Brain microvascular endothelial cell (primary cell): Measurements from ENCODE around the gene KRIT1.
A peak's percentile ranks its signal among the peaks of the same experiment; 100 is the strongest.
"Not testable (repeated sequence)": the region's sequence is repeated elsewhere in the genome, so short reads cannot be mapped to it uniquely, and the experiment has no call there.

Experiments
- DNase-seq: peaks from one replicate; pipeline ENCODE4 v3.0.0-alpha.2; 2020
- H3K27ac ChIP-seq: fragments of 250-450 bp; sonication (Bioruptor Pico); 2 replicates; pipeline ENCODE4 v1.5.1; 2020; ENCODE audit warnings: mild to moderate bottlenecking, moderate library complexity
- H3K27me3 ChIP-seq: fragments of 250-450 bp; sonication (Bioruptor Pico); replicated peaks from 2 replicates; pipeline ENCODE4 v1.5.1; 2020; ENCODE audit warnings: mild to moderate bottlenecking
- H3K36me3 ChIP-seq: fragments of 250-450 bp; sonication (Bioruptor Pico); replicated peaks from 2 replicates; pipeline ENCODE4 v1.5.1; 2020; ENCODE audit warnings: mild to moderate bottlenecking
- H3K4me3 ChIP-seq: 2 replicates; pipeline ENCODE4 v1.5.1; 2011; ENCODE audit warnings: low read depth, mild to moderate bottlenecking, control low read depth, low read length, moderate library complexity
- in situ Hi-C: cut with HindIII; loops from 2 replicates; pipeline ENCODE4 v1.10.0; 2017; ENCODE audit warnings: low sequenced_read_pairs, low pct_ligation_motif_present
- TF ChIP-seq, protein P1 (sequence below): IDR thresholded peaks from 2 replicates; pipeline ENCODE4 v1.5.1; 2011; ENCODE audit warnings: low read depth, mild to moderate bottlenecking, moderate library complexity, low read length, control low read depth, inconsistent platforms; ENCODE audit errors: missing control alignments

Gene KRIT1

DNA sequence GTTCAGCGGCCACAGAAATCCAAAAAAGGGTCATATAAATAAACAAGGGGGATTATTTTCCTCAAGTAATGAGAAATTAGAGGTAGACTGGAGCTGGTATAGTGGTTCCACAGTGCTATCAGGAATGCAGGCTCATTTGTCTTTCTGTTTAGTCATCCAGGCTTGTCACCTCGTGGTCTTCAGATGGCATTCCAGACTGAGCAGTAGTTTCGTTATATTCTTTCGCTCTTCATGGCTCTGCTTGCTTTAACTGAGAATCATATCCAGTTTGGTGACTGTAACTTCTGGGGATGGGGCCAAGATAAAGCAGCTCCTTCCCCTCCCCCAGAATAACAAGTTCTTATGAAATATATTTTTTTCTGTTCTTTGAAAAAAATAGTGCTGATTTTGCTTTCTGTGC, 9.6 kb upstream of the KRIT1 start:
- Histone ChIP-seq H3K27me3 (no peaks in the 10 kb centered on the region), H3K4me3 (no peak overlapping the region), H3K27ac (peak overlapping the region; percentile 92), H3K36me3 (no peaks in the 10 kb centered on the region)
- in situ Hi-C loops: no loop called here
- peak; percentile 89 for DNase-seq
- TF ChIP-seq, protein P1, sequence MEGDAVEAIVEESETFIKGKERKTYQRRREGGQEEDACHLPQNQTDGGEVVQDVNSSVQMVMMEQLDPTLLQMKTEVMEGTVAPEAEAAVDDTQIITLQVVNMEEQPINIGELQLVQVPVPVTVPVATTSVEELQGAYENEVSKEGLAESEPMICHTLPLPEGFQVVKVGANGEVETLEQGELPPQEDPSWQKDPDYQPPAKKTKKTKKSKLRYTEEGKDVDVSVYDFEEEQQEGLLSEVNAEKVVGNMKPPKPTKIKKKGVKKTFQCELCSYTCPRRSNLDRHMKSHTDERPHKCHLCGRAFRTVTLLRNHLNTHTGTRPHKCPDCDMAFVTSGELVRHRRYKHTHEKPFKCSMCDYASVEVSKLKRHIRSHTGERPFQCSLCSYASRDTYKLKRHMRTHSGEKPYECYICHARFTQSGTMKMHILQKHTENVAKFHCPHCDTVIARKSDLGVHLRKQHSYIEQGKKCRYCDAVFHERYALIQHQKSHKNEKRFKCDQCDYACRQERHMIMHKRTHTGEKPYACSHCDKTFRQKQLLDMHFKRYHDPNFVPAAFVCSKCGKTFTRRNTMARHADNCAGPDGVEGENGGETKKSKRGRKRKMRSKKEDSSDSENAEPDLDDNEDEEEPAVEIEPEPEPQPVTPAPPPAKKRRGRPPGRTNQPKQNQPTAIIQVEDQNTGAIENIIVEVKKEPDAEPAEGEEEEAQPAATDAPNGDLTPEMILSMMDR: no peak

DNA sequence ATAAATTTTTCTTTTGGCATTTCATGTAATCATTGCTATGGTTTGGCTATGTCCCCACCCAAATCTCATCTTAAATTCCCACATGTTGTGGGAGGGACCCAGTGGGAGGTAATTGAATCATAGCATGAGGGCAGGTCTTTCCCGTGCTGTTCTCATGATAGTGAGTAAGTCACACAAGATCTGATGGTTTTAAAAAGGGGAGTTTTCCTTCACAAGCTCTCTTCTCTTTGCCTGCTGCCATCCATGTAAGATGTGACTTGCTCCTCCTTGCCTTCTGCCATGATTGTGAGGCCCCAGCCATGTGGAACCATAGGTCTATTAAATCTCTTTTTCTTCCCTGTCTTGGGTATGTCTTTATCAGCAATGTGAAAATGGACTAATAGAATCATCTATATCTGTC, 9.1 kb upstream of the KRIT1 start:
- H3K36me3 ChIP-seq, H3K27me3 ChIP-seq, H3K4me3 ChIP-seq, in situ Hi-C loops: not testable (repeated sequence)
- DNase-seq: peak; percentile 70
- peak overlapping the region; percentile 92 for H3K27ac ChIP-seq

DNA sequence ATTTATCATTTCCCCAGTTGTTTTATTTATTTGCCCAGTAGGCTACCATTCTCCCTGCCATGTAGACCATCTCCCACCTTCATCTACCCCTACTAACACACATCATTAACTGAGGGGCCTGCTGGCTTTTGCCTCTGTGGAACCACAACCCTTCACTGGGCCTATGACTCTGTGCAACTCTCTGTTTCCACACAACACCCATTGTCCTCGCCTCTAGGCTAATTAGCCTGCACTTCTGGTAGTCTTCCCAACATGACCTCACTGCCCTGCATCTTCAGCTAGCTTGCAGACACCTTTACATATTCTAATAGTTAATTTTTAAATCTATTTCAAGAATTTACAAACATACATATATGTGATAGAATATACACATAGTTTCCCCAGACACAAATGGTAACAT, 7.5 kb upstream of the KRIT1 start:
- in situ Hi-C loops: no loop called here
- H3K4me3 ChIP-seq: no peak overlapping the region
- no peaks in the 10 kb centered on the region for H3K27me3 ChIP-seq
- no peak overlapping the region for H3K27ac ChIP-seq
- H3K36me3 ChIP-seq: no peaks in the 10 kb centered on the region
- no peak for DNase-seq
- TF ChIP-seq, protein P1: no peak

DNA sequence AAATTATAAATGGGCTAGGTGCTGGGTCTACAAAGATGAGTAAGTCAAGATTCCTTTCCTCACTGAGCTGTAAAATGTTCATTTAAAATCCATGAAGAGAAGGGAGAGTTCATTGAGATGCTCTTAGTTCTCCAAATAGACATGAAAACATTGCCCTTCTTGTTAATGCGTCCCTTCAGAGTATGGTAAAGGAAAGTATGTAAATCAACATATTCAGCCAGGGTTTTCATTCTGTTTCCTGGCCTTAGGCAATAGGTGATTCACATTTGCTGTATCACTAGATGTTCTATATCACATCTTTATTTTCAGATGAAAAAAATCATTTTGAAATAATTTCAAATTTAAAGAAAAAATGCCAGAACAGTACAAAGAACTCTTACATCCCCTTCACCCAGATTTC, 5.5 kb upstream of the KRIT1 start:
- in situ Hi-C loops: no loop called here
- Histone ChIP-seq H3K4me3 (no peak overlapping the region), H3K27me3 (no peaks in the 10 kb centered on the region), H3K36me3 (no peaks in the 10 kb centered on the region), H3K27ac (no peak overlapping the region)
- TF ChIP-seq, protein P1: no peak
- no peak for DNase-seq

DNA sequence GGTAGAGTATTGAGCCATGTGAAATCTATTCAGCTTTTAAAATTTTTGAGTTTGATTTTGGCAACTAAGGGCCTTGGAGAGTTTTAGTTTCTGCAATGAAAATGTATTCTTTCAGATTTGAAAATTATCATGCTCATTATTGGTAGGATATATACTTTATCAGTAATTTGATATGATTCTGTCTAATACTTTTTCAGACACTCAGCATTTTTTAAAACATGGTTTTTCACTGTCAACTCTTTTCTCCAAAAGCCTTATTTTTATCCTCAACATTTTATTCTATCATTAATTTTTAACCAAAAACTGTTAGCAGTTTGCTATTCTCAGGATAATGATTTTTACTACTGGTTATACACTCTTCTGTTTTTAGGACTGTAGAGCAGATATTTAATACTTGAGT, 4.9 kb upstream of the KRIT1 start:
- in situ Hi-C loops: no loop called here
- H3K27ac ChIP-seq: no peak overlapping the region
- H3K27me3 ChIP-seq: no peaks in the 10 kb centered on the region
- TF ChIP-seq, protein P1: no peak
- no peak overlapping the region for H3K4me3 ChIP-seq
- DNase-seq: no peak
- H3K36me3 ChIP-seq: no peaks in the 10 kb centered on the region

DNA sequence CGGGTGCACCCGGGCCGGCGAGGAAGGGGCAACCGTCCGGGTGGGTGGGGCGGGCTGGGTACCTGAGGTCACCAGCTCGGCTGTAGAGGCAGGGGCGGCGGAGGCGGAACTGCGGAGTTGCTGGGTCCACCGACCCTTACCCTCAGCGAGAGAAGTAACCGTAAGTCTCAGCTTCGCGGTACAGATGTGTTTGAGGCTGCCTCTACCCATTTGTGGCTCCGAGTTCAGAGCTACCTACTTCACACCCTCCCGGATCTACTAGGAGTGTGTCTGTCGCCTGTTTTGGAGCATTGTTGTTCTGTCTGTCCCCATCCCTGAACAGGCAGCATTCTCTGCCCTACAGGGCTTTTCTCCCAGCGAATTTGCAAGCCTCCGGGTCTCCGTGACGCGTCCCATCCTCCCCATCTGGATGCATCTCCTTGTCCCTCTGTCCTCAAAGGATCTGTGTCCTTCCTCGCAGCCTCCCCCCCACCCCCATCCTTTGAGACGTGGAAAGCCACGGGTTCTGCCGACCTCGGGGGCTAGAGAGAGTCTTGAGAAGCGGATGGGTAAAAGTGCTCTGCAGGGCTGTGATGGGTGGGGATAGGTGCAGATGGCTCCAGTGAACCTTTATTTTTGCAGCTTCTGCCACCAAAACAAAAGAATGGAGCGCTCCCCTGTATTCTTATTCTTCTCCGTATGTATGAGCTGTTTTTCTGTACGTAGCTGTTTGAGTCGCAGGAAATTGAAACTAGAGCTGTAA, 817 bp upstream of the KRIT1 start:
- TF ChIP-seq, protein P1: no peak
- DNase-seq: no peak
- no peaks in the 10 kb centered on the region for H3K36me3 ChIP-seq
- in situ Hi-C loops: no loop called here
- H3K4me3 ChIP-seq: peak overlapping the region; percentile 86
- peak overlapping the region; percentile 79 for H3K27ac ChIP-seq
- no peaks in the 10 kb centered on the region for H3K27me3 ChIP-seq
